IPS DF 6.9 (cell line): ENCODE data around the gene ITGB8.

Experiments used
- DNase-seq: peaks from one replicate; pipeline ENCODE4 v3.0.0-alpha.2; 2013; ENCODE audit warnings: low read depth, low spot score
- H3K27ac ChIP-seq: one replicate; pipeline ENCODE4 v1.5.1; 2013; ENCODE audit warnings: low read length, control low read depth
- H3K27me3 ChIP-seq: 2 replicates; pipeline ENCODE4 v1.6.1; 2013; ENCODE audit warnings: mild to moderate bottlenecking, low read length; ENCODE audit not compliant: control insufficient read depth, insufficient read depth
- H3K36me3 ChIP-seq: 2 replicates; pipeline ENCODE4 v1.6.1; 2013; ENCODE audit warnings: low read length; ENCODE audit not compliant: control insufficient read depth, insufficient read depth
- H3K4me1 ChIP-seq: 2 replicates; pipeline ENCODE4 v1.6.1; 2013; ENCODE audit warnings: low read length; ENCODE audit not compliant: control insufficient read depth, insufficient read depth
- H3K4me3 ChIP-seq: 2 replicates; pipeline ENCODE4 v1.5.1; 2013; ENCODE audit warnings: mild to moderate bottlenecking, low read length
- H3K9me3 ChIP-seq: 2 replicates; pipeline ENCODE4 v1.6.1; 2013; ENCODE audit warnings: low read length, inconsistent platforms; ENCODE audit not compliant: control insufficient read depth, insufficient read depth
- WGBS: extraction: QIAGEN DNeasy Blood & Tissue Kit; methylation state at CpG from one replicate; pipeline ENCODE4 v1.1.7; 2013; ENCODE audit warnings: mixed read lengths, missing lambda C conversion rate; ENCODE audit not compliant: insufficient read length, insufficient coverage; 5-methylcytosine and 5-hydroxymethylcytosine counted together

The ITGB8 gene

GRCh38 chr7:20412032-20412431 is 81.3 kb downstream of the ITGB8 start:
- no peak for DNase-seq
- Histone ChIP-seq H3K27me3 (no peaks in the 10 kb centered on the region), H3K36me3 (no peaks in the 10 kb centered on the region), H3K9me3 (no peaks in the 10 kb centered on the region), H3K4me1 (0 out of 2 replicates have a peak, but pooled peaks cover 2% of the 10 kb centered on the region), H3K27ac (no peak overlapping the region), H3K4me3 (no peak overlapping the region)
- WGBS: no CpG with 5 or more reads among the region's 1 CpG

DNA sequence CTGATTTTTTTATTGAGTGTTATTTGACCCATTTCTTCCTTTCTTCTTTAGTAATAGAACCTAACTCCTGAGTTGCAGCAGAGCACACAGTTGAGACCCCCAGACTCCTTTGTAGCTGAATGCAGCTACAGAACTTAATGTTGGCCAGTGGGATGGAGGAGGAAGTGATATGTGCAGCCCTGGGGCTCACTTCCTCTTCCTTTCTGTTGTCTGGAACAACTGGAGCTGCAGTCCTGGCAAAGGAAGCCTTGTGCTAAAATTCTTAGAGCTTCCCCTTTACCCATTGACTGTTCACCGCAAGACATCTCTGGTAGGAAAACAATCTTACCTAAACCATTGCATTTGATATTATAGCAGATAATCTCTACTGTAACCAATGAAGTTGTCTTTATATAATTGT is 86.6 kb downstream of the ITGB8 start:
- Histone ChIP-seq H3K9me3 (no peaks in the 10 kb centered on the region), H3K4me1 (no peaks in the 10 kb centered on the region), H3K36me3 (no peaks in the 10 kb centered on the region), H3K4me3 (no peak overlapping the region), H3K27ac (no peak overlapping the region), H3K27me3 (no peaks in the 10 kb centered on the region)
- no peak for DNase-seq
- WGBS: no CpG with 5 or more reads among the region's 1 CpG

DNA sequence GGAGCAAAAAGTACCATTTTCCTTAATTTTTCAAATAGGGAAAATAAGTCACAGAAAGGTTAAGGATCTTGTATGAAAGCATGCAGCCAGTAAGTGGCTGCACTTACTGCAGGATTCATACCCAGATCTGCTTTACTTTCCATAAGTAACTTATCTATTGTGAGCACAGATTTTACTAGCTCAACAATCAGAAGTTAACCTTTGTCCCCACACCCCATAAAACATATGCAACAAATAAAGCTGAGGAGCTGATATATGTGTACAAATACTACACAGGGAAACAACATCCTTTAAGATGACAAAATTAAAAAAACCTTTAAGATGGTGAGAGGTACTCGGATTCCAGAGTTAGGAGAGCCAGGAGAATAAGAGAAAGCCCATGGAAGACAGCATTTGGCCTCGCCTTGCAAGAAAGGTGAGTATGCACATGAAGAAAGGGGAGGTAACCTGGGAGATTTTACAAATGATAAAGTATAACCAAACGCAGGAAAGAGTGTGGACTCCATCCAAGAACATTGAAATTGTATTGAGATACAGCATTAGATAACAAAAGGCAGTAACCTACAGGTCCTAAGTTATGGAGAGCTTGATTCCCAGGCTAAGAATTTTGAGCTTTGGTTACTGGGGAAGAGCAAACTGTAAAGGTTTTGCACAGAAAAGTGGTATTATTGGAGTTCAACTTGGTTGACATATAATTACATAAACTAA is 87.1 kb downstream of the ITGB8 start:
- no peaks in the 10 kb centered on the region for H3K4me1 ChIP-seq
- no peaks in the 10 kb centered on the region for H3K9me3 ChIP-seq
- H3K27me3 ChIP-seq: no peaks in the 10 kb centered on the region
- no peak overlapping the region for H3K27ac ChIP-seq
- no peak overlapping the region for H3K4me3 ChIP-seq
- WGBS: no CpG with 5 or more reads among the region's 3 CpGs
- no peaks in the 10 kb centered on the region for H3K36me3 ChIP-seq
- no peak for DNase-seq

- Histone ChIP-seq H3K36me3 (no peaks in the 10 kb centered on the region), H3K9me3 (no peaks in the 10 kb centered on the region), H3K27me3 (no peaks in the 10 kb centered on the region), H3K4me3 (no peak overlapping the region), H3K27ac (no peak overlapping the region), H3K4me1 (no peaks in the 10 kb centered on the region)
- no peak for DNase-seq
- no CpG with 5 or more reads among the region's 6 CpGs for WGBS
Observed at GRCh38 chr7:20424500-20424899, 93.8 kb downstream of the ITGB8 start.

- WGBS: no CpG with 5 or more reads among the region's 3 CpGs
- Histone ChIP-seq H3K27me3 (no peaks in the 10 kb centered on the region), H3K9me3 (no peaks in the 10 kb centered on the region), H3K27ac (no peak overlapping the region), H3K4me3 (no peak overlapping the region), H3K36me3 (no peaks in the 10 kb centered on the region), H3K4me1 (no peaks in the 10 kb centered on the region)
- DNase-seq: no peak
Observed at GRCh38 chr7:20430664-20431063, 100.0 kb downstream of the ITGB8 start.

DNA sequence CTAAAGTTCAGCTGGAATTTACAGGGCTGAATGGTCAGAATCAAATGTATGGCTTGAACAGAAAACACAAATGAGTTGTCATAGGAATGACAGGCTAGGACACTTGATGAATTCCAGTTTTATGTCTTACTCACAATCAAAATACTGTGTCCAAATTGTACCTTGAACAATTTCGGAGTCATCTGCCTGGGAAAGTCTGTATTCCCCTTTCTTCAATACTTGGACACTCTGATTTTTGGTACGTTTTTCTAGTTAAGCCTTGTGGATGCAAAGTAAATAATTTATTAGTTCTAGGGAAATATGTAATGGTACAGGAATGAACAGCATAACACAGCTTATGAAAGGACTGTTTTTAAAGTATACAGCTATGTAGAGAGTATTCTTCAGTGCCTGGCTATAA is 100.4 kb downstream of the ITGB8 start:
- DNase-seq: no peak
- Histone ChIP-seq H3K27me3 (no peaks in the 10 kb centered on the region), H3K4me1 (no peaks in the 10 kb centered on the region), H3K27ac (no peak overlapping the region), H3K36me3 (no peaks in the 10 kb centered on the region), H3K9me3 (no peaks in the 10 kb centered on the region), H3K4me3 (no peak overlapping the region)
- no CpG with 5 or more reads among the region's 2 CpGs for WGBS

- no CpG with 5 or more reads among the region's 4 CpGs for WGBS
- Histone ChIP-seq H3K4me3 (no peak overlapping the region), H3K4me1 (no peaks in the 10 kb centered on the region), H3K36me3 (no peaks in the 10 kb centered on the region), H3K27ac (no peak overlapping the region), H3K9me3 (no peaks in the 10 kb centered on the region), H3K27me3 (no peaks in the 10 kb centered on the region)
- DNase-seq: no peak
Observed at GRCh38 chr7:20432071-20432470, 101.4 kb downstream of the ITGB8 start.

- H3K36me3 ChIP-seq: no peaks in the 10 kb centered on the region
- no CpG with 5 or more reads among the region's 3 CpGs for WGBS
- H3K4me1 ChIP-seq: no peaks in the 10 kb centered on the region
- H3K4me3 ChIP-seq: no peak overlapping the region
- H3K27me3 ChIP-seq: no peaks in the 10 kb centered on the region
- H3K9me3 ChIP-seq: no peaks in the 10 kb centered on the region
- no peak overlapping the region for H3K27ac ChIP-seq
- DNase-seq: no peak
Observed at GRCh38 chr7:20435305-20435704, 104.6 kb downstream of the ITGB8 start.

DNA sequence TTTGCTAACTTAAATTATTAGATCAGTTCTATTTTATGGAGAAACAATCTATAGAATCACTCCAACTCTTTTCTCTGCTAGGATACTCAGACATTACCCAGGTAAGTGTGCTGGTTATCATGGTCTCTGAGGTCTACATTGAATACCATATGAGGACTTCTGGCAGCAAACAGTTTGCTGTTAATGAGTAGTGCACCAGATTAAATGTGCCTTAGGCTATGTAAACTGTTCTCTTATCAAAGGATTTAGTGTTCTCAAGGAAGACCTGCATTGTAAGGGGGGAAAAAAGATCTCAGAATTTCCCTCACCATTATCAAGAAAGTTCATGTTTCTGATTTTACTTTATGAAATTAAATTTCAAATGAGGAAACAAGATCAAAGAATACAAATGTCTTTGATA is 107.5 kb downstream of the ITGB8 start:
- DNase-seq: no peak
- Histone ChIP-seq H3K27me3 (no peaks in the 10 kb centered on the region), H3K36me3 (no peaks in the 10 kb centered on the region), H3K4me3 (no peak overlapping the region), H3K27ac (no peak overlapping the region), H3K9me3 (no peaks in the 10 kb centered on the region), H3K4me1 (peaks cover 3% of the 10 kb centered on the region; the same call in 1 of the 2 replicates)

DNA sequence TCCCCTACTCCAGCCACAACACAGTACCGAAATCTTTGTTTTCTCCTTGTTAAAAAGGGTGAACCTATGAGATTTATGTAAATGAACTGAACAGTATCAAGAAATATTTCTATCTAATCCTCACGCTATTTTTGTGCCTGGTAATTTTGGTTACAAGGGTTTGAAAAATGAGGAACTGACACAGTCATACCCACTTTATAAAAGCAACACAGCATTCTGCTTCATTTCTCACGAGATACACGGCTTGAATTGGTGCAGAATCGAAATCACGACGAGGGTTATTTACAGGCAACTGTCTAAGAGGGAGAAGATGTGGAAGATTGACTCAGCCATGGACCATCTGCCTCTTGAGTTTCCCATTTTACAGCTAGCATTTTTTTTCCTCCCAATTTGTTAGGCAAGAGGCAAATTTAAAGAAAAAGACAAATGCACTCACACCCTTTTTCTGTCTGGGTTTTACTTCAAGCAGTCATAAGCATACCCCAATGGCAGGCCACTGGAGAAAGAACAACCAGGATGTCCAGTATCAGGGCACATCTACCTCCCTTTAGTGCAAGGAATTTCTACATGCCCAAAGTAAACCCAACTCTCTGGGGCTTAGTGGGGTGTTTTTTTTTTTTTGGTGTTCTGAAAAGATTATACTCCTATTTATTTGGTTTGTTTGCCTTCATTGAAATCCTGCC is 108.1 kb downstream of the ITGB8 start:
- Histone ChIP-seq H3K27me3 (no peaks in the 10 kb centered on the region), H3K27ac (no peak overlapping the region), H3K36me3 (no peaks in the 10 kb centered on the region), H3K9me3 (no peaks in the 10 kb centered on the region), H3K4me1 (peaks cover 4% of the 10 kb centered on the region; the same call in 1 of the 2 replicates), H3K4me3 (no peak overlapping the region)
- WGBS: no CpG with 5 or more reads among the region's 7 CpGs
- DNase-seq: no peak
